GM21447 (cell line): ENCODE data around the gene CCDC92B.
"Not testable (repeated sequence)": the region's sequence is repeated elsewhere in the genome, so short reads cannot be mapped to it uniquely, and the experiment has no call there.

Source experiments
- ATAC-seq: cut with Tn5 transposase; IDR thresholded peaks from one replicate; pipeline ENCODE4 v1.9.1; 2021; ENCODE audit not compliant: unreplicated experiment

The CCDC92B gene

GRCh38 chr17:2704890-2705248, 44.6 kb downstream of the CCDC92B start:
- ATAC-seq = no peak

- no peak for ATAC-seq
Measured at GRCh38 chr17:2704031-2704889, 45.2 kb downstream of the CCDC92B start.

- ATAC-seq = no peak
Measured at GRCh38 chr17:2703606-2704005, 45.8 kb downstream of the CCDC92B start.

GRCh38 chr17:2703181-2703580, 46.3 kb downstream of the CCDC92B start:
- no peak for ATAC-seq

GRCh38 chr17:2701996-2702741, 47.3 kb downstream of the CCDC92B start:
- ATAC-seq = no peak

GRCh38 chr17:2701161-2701995, 48.1 kb downstream of the CCDC92B start:
- ATAC-seq = no peak

- no peak for ATAC-seq
Measured at GRCh38 chr17:2700491-2701141, 48.8 kb downstream of the CCDC92B start.

- ATAC-seq = no peak
Measured at GRCh38 chr17:2700030-2700490, 49.4 kb downstream of the CCDC92B start.

- not testable (repeated sequence) for ATAC-seq
Measured at GRCh38 chr17:2699216-2699805, 50.1 kb downstream of the CCDC92B start.

GRCh38 chr17:2697611-2698162, 51.8 kb downstream of the CCDC92B start:
- ATAC-seq = no peak

- no peak for ATAC-seq
Measured at GRCh38 chr17:2695961-2696760, 53.3 kb downstream of the CCDC92B start.

GRCh38 chr17:2695243-2695960, 54.0 kb downstream of the CCDC92B start:
- no peak for ATAC-seq

GRCh38 chr17:2694381-2695242, 54.8 kb downstream of the CCDC92B start:
- no peak for ATAC-seq

GRCh38 chr17:2693561-2694380, 55.7 kb downstream of the CCDC92B start:
- ATAC-seq = no peak

GRCh38 chr17:2692781-2693135, 56.7 kb downstream of the CCDC92B start:
- ATAC-seq = no peak

- no peak for ATAC-seq
Measured at GRCh38 chr17:2691965-2692780, 57.3 kb downstream of the CCDC92B start.
